H1 (cell line): ENCODE data around the gene CAMK2B. TPM values are rescaled to one million over a fixed set of nuclear protein-coding genes. Genes with fewer than 3 reads are reported as not detected.

Source experiments
- CHD1 ChIP-seq: IDR thresholded peaks from 2 replicates; pipeline ENCODE4 v1.6.1; 2012; ENCODE audit warnings: low read depth, low read length, improper control_type of control experiment
- CTCF ChIP-seq, 3 experiments: IDR thresholded peaks; 1 replicate in 2 of 3; 2 replicates in 1 of 3; pipeline versions ENCODE4 v1.5.1 to v1.6.1; 2011; ENCODE audit warnings: low read length in 3 of 3, mild to moderate bottlenecking in 3 of 3, inconsistent platforms in 2 of 3, low read depth in 1 of 3, moderate library complexity in 1 of 3; ENCODE audit not compliant: insufficient read depth in 1 of 3; ENCODE audit errors: control extremely low read depth in 1 of 3
- FOSL1 ChIP-seq: IDR thresholded peaks from 2 replicates; pipeline ENCODE4 v1.6.1; 2011; ENCODE audit warnings: mild to moderate bottlenecking, low read depth, low read length, moderate library complexity; ENCODE audit not compliant: insufficient read depth
- KDM4A ChIP-seq: IDR thresholded peaks from one replicate; pipeline ENCODE4 v1.7.1; 2012; ENCODE audit warnings: low read depth, mild to moderate bottlenecking, moderate library complexity, low read length, inconsistent platforms; ENCODE audit not compliant: severe bottlenecking
- MAX ChIP-seq: IDR thresholded peaks from 2 replicates; pipeline ENCODE4 v1.6.1; 2012; ENCODE audit warnings: inconsistent platforms
- RFX5 ChIP-seq: IDR thresholded peaks from 2 replicates; pipeline ENCODE4 v1.6.1; 2011; ENCODE audit warnings: low read depth, low read length, improper control_type of control experiment, borderline replicate concordance
- SP1 ChIP-seq: IDR thresholded peaks from 2 replicates; pipeline ENCODE4 v1.6.1; 2011; ENCODE audit warnings: low read depth, low read length
- TCF12 ChIP-seq: IDR thresholded peaks from 2 replicates; pipeline ENCODE4 v1.6.1; 2011; ENCODE audit warnings: low read depth, mild to moderate bottlenecking, low read length
- polyA plus RNA-seq, 7 experiments: library from polyadenylated mRNA; depleted of rRNA in 3 of 7; stranded (reverse) in 5 of 7; unstranded in 2 of 7; fragments of >200 nt in 5 of 7; fragments of 200-250 nt in 2 of 7; gene quantifications; 1 replicate in 5 of 7; 2 replicates in 1 of 7; 4 replicates in 1 of 7; pipeline versions ENCODE4 v1.2.1 to v1.2.3, GENCODE V29; 2011 to 2013; ENCODE audit warnings: missing spikeins in 2 of 7, mixed read lengths in 2 of 7
- total RNA-seq: library from RNA; stranded (reverse); fragmentation: NEBNext Ultra II Directional; extraction: Animal tissue kit (Norgen Biotek cat#: 25700); gene quantifications from 2 replicates; pipeline ENCODE4 v1.2.1, GENCODE V29; 2021
- TF ChIP-seq, protein P1 (sequence below): IDR thresholded peaks from 2 replicates; pipeline ENCODE4 v1.6.1; 2012; ENCODE audit warnings: low read length, inconsistent platforms

CAMK2B gene
- total and polyA plus RNA-seq, 2 of the 8 experiments (the other 6 are each of a cell fraction or from before 2014, with no cell fraction given) = 0.05 to 0.15 TPM

GRCh38 chr7:44218418-44219201 lies 106.8 kb downstream of the CAMK2B start (continued):
- no peak for TF ChIP-seq RFX5
- TF ChIP-seq TCF12 = 0 out of 2 replicates have a peak, but pooled peaks have one; percentile 40
- no peak for TF ChIP-seq FOSL1
- TF ChIP-seq, protein P1, sequence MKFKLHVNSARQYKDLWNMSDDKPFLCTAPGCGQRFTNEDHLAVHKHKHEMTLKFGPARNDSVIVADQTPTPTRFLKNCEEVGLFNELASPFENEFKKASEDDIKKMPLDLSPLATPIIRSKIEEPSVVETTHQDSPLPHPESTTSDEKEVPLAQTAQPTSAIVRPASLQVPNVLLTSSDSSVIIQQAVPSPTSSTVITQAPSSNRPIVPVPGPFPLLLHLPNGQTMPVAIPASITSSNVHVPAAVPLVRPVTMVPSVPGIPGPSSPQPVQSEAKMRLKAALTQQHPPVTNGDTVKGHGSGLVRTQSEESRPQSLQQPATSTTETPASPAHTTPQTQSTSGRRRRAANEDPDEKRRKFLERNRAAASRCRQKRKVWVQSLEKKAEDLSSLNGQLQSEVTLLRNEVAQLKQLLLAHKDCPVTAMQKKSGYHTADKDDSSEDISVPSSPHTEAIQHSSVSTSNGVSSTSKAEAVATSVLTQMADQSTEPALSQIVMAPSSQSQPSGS = no peak
- no peak for TF ChIP-seq CHD1
- no peak for TF ChIP-seq KDM4A
- TF ChIP-seq CTCF (IDR thresholded peaks at IDR 0.05; ENCODE audit: control extremely low read depth in 1 of 3, insufficient read depth in 1 of 3, low read depth in 1 of 3, low read length in 3 of 3) = peak in 2 of 3 experiments; percentile 41 to 42; a peak in 2 of 4 replicates
- peak; percentile 56 for TF ChIP-seq MAX
- TF ChIP-seq SP1 = no peak
